ENCODE results near the gene DNAH3.
"Not testable (repeated sequence)": the region's sequence is repeated elsewhere in the genome, so short reads cannot be mapped to it uniquely, and the experiment has no call there.

Gene DNAH3

GRCh38 chr16:21009815-21010214, 140.8 kb downstream of the DNAH3 start:
- DNase-seq (ENCODE audit: low read depth in 2 of 2) = no peak

GRCh38 chr16:21005008-21005407, 145.6 kb downstream of the DNAH3 start:
- no peak for DNase-seq (ENCODE audit: low read depth in 2 of 2)

- DNase-seq (ENCODE audit: low read depth in 2 of 2) = no peak
Observed at GRCh38 chr16:21001262-21001661, 149.4 kb downstream of the DNAH3 start.

- DNase-seq (ENCODE audit: low read depth in 2 of 2) = no peak
Observed at GRCh38 chr16:20997147-20997546, 153.5 kb downstream of the DNAH3 start.

- no peak for DNase-seq (ENCODE audit: low read depth in 2 of 2)
Observed at GRCh38 chr16:20995711-20996110, 154.9 kb downstream of the DNAH3 start.

- not testable (repeated sequence) for DNase-seq (ENCODE audit: low read depth in 2 of 2)
Observed at GRCh38 chr16:20989496-20990070, 161.1 kb downstream of the DNAH3 start.

GRCh38 chr16:20987049-20987448, 163.6 kb downstream of the DNAH3 start:
- DNase-seq (ENCODE audit: low read depth in 2 of 2) = no peak

GRCh38 chr16:20984019-20984418, 166.6 kb downstream of the DNAH3 start:
- DNase-seq (ENCODE audit: low read depth in 2 of 2) = no peak

GRCh38 chr16:20976576-20976975, 174.1 kb downstream of the DNAH3 start:
- DNase-seq (ENCODE audit: low read depth in 2 of 2) = no peak

GRCh38 chr16:20973201-20973600, 177.4 kb downstream of the DNAH3 start:
- DNase-seq (ENCODE audit: low read depth in 2 of 2) = not testable (repeated sequence)

GRCh38 chr16:20971401-20971800, 179.2 kb downstream of the DNAH3 start:
- no peak for DNase-seq (ENCODE audit: low read depth in 2 of 2)

- DNase-seq (ENCODE audit: low read depth in 2 of 2) = no peak
Observed at GRCh38 chr16:20969386-20969785, 181.3 kb downstream of the DNAH3 start.

- DNase-seq (ENCODE audit: low read depth in 2 of 2) = no peak
Observed at GRCh38 chr16:20968765-20969164, 181.9 kb downstream of the DNAH3 start.

- no peak for DNase-seq (ENCODE audit: low read depth in 2 of 2)
Observed at GRCh38 chr16:20960899-20961298, 189.7 kb downstream of the DNAH3 start.

GRCh38 chr16:20957153-20957552, 193.5 kb downstream of the DNAH3 start:
- no peak for DNase-seq (ENCODE audit: low read depth in 2 of 2)

GRCh38 chr16:20956319-20956718, 194.3 kb downstream of the DNAH3 start:
- no peak for DNase-seq (ENCODE audit: low read depth in 2 of 2)

- no peak for DNase-seq (ENCODE audit: low read depth in 2 of 2)
Observed at GRCh38 chr16:20954574-20954973, 196.1 kb downstream of the DNAH3 start.

- no peak for DNase-seq (ENCODE audit: low read depth in 2 of 2)
Observed at GRCh38 chr16:20952139-20952920, 198.3 kb downstream of the DNAH3 start.

GRCh38 chr16:20950294-20950693, 200.4 kb downstream of the DNAH3 start:
- DNase-seq (ENCODE audit: low read depth in 2 of 2) = no peak

- no peak for DNase-seq (ENCODE audit: low read depth in 2 of 2)
Observed at GRCh38 chr16:20949660-20950059, 201.0 kb downstream of the DNAH3 start.

GRCh38 chr16:20948444-20948843, 202.2 kb downstream of the DNAH3 start:
- no peak for DNase-seq (ENCODE audit: low read depth in 2 of 2)

- DNase-seq (ENCODE audit: low read depth in 2 of 2) = no peak
Observed at GRCh38 chr16:20946015-20946629, 204.5 kb downstream of the DNAH3 start.

- DNase-seq (ENCODE audit: low read depth in 2 of 2) = not testable (repeated sequence)
Observed at GRCh38 chr16:20945575-20945875, 205.1 kb downstream of the DNAH3 start.

Measured in activated CD8-positive, alpha-beta memory T cell treated with anti-CD3 and anti-CD28 coated beads for 4 hours (primary cell).